B cell (primary cell): ENCODE measurements around the gene RFC5.

Source experiments
- CTCF ChIP-seq: fragments of 200-600 bp; IDR thresholded peaks from one replicate; pipeline ENCODE4 v1.8.0; 2022; ENCODE audit warnings: antibody characterized with exemption, mild to moderate bottlenecking
- EZH2 ChIP-seq: IDR thresholded peaks from 2 replicates; pipeline ENCODE4 v1.6.1; 2012; ENCODE audit warnings: borderline replicate concordance, low read depth, mild to moderate bottlenecking, moderate library complexity, low read length; ENCODE audit not compliant: insufficient read depth, poor library complexity, severe bottlenecking

GRCh38 chr12:118068445-118068844, 51.9 kb downstream of the RFC5 start:
- TF ChIP-seq CTCF (no peak), EZH2 (no peak)
